ENCODE measurements around the gene TRPV4. TPM values are rescaled to one million over a fixed set of nuclear protein-coding genes. Genes with fewer than 3 reads are reported as not detected.

The TRPV4 gene
- total RNA-seq, 1 experiment from 2014 or later, result 2.9 TPM

DNA sequence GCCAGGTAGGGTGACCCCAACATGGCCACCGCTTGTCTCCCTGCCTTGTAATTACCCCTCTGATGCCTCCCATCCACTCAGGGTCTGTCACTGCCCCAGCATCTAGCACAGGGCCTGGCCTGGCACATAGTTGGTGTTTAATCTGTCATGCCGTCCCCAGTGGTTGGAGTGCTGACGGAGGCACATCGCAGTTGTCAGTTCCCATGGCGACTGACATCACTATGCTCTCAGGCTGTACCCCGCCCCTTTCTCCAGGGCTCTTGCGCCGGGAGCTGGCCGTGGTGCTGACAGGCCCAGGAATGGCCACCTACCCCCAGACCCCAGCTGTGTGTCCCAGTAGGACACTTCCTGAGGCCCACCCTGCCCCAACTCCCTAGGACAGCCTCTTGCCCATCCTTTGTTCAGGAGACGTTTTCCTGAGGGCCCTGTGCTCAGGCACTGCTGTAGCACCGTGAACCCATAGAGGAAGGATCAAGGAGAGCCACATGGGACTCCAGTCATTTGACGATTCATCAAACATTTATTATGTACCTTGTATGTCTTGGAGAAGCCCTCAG lies 96.6 kb downstream of the TRPV4 start:
- ChIA-PET POLR2A (interaction anchor here (0.5 kb wide), 1 partner anchor 22 kb away, joined by 3 read pairs; no protein-coding TSS in a partner anchor), CTCF (interaction anchor here (0.6 to 5.4 kb wide), 8 partner anchors 17 to 304 kb away, joined by 3 to 50 read pairs (median 4); no protein-coding TSS in a partner anchor)
- Mint-ChIP-seq H3K36me3 (no peaks in the 10 kb centered on the region), H3K4me3 (no peak overlapping the region), H3K27ac (no peak overlapping the region), H3K27me3 (ENCODE audit: low read depth) (no peaks in the 10 kb centered on the region), H3K9me3 (no peaks in the 10 kb centered on the region), H3K4me1 (peaks cover 34% of the 10 kb centered on the region)
- DNase-seq (ENCODE audit: low spot score), result peak; percentile 87
- ATAC-seq, result peak; percentile 77
- no peak for TF ChIP-seq ZNF121 (CRISPR knock-in tag; IDR thresholded peaks at IDR 0.05)
- TF ChIP-seq, protein P1, sequence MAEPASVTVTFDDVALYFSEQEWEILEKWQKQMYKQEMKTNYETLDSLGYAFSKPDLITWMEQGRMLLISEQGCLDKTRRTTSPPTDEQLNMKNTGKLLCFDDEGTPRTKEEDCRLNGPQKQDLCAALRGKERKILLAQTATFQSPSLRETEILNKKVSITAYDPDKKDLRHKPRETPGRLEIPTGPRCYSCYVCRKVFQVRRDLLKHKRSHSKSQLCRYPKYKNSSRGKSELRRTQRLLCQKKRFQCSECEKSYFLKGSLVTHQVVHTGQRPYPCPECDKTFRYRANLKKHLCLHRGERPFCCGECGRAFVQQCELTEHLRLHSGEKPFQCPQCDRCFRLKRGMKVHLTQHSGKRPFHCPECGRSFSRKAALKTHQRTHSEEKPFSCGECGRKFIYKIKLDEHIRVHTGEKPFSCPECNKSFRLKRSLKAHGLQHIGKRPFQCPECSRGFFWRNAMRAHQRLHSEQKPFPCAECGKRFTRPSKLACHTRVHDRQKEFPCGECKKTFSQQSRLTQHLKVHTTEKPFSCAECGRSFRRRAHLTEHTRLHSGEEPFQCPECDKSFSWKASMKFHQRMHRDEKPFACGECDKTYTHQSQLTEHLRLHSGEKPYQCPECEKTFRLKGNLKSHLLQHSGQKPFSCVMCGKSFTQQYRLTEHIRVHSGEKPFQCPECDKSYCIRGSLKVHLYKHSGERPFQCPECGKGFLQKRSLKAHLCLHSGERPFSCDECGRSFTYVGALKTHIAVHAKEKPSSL (CRISPR knock-in tag; conservative IDR thresholded peaks at IDR 0.05), result no peak
- TF ChIP-seq, protein P2, sequence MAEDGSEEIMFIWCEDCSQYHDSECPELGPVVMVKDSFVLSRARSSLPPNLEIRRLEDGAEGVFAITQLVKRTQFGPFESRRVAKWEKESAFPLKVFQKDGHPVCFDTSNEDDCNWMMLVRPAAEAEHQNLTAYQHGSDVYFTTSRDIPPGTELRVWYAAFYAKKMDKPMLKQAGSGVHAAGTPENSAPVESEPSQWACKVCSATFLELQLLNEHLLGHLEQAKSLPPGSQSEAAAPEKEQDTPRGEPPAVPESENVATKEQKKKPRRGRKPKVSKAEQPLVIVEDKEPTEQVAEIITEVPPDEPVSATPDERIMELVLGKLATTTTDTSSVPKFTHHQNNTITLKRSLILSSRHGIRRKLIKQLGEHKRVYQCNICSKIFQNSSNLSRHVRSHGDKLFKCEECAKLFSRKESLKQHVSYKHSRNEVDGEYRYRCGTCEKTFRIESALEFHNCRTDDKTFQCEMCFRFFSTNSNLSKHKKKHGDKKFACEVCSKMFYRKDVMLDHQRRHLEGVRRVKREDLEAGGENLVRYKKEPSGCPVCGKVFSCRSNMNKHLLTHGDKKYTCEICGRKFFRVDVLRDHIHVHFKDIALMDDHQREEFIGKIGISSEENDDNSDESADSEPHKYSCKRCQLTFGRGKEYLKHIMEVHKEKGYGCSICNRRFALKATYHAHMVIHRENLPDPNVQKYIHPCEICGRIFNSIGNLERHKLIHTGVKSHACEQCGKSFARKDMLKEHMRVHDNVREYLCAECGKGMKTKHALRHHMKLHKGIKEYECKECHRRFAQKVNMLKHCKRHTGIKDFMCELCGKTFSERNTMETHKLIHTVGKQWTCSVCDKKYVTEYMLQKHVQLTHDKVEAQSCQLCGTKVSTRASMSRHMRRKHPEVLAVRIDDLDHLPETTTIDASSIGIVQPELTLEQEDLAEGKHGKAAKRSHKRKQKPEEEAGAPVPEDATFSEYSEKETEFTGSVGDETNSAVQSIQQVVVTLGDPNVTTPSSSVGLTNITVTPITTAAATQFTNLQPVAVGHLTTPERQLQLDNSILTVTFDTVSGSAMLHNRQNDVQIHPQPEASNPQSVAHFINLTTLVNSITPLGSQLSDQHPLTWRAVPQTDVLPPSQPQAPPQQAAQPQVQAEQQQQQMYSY (CRISPR knock-in tag; IDR thresholded peaks at IDR 0.05), result no peak
- TF ChIP-seq ZBTB21 (CRISPR knock-in tag; IDR thresholded peaks at IDR 0.05; ENCODE audit: borderline replicate concordance), result 0 out of 2 replicates have a peak, but pooled peaks have one; percentile 58
- 0 out of 2 replicates have a peak, but pooled peaks have one; percentile 37 for TF ChIP-seq ZNF281 (CRISPR knock-in tag; IDR thresholded peaks at IDR 0.05)
- TF ChIP-seq, protein P3, sequence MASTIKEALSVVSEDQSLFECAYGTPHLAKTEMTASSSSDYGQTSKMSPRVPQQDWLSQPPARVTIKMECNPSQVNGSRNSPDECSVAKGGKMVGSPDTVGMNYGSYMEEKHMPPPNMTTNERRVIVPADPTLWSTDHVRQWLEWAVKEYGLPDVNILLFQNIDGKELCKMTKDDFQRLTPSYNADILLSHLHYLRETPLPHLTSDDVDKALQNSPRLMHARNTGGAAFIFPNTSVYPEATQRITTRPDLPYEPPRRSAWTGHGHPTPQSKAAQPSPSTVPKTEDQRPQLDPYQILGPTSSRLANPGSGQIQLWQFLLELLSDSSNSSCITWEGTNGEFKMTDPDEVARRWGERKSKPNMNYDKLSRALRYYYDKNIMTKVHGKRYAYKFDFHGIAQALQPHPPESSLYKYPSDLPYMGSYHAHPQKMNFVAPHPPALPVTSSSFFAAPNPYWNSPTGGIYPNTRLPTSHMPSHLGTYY (CRISPR knock-in tag; IDR thresholded peaks at IDR 0.05), result no peak
- TF ChIP-seq ZNF263 (CRISPR knock-in tag; IDR thresholded peaks at IDR 0.05; ENCODE audit: low read depth), result no peak
- TF ChIP-seq CTCF (IDR thresholded peaks at IDR 0.05), result no peak
- TF ChIP-seq, protein P4, sequence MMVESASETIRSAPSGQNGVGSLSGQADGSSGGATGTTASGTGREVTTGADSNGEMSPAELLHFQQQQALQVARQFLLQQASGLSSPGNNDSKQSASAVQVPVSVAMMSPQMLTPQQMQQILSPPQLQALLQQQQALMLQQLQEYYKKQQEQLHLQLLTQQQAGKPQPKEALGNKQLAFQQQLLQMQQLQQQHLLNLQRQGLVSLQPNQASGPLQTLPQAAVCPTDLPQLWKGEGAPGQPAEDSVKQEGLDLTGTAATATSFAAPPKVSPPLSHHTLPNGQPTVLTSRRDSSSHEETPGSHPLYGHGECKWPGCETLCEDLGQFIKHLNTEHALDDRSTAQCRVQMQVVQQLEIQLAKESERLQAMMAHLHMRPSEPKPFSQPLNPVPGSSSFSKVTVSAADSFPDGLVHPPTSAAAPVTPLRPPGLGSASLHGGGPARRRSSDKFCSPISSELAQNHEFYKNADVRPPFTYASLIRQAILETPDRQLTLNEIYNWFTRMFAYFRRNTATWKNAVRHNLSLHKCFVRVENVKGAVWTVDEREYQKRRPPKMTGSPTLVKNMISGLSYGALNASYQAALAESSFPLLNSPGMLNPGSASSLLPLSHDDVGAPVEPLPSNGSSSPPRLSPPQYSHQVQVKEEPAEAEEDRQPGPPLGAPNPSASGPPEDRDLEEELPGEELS (CRISPR knock-in tag; IDR thresholded peaks at IDR 0.05), result peak; percentile 93
- no peak for TF ChIP-seq JAZF1 (CRISPR knock-in tag; IDR thresholded peaks at IDR 0.05)
- TF ChIP-seq CBFB (CRISPR knock-in tag; IDR thresholded peaks at IDR 0.05; ENCODE audit: low read depth), result no peak
- no peak for TF ChIP-seq NR2C2 (CRISPR knock-in tag; IDR thresholded peaks at IDR 0.05)
- 0 out of 2 replicates have a peak, but pooled peaks have one; percentile 39 for TF ChIP-seq IRF1 (CRISPR knock-in tag; IDR thresholded peaks at IDR 0.05)
- TF ChIP-seq E2F4 (CRISPR knock-in tag; IDR thresholded peaks at IDR 0.05; ENCODE audit: borderline replicate concordance, low read depth), result no peak
- TF ChIP-seq FOXK1 (CRISPR knock-in tag; IDR thresholded peaks at IDR 0.05), result peak; percentile 68
- peak; percentile 93 for TF ChIP-seq FOXP1 (CRISPR knock-in tag; IDR thresholded peaks at IDR 0.05; ENCODE audit: borderline replicate concordance)
- no peak for TF ChIP-seq NR1H2 (CRISPR knock-in tag; IDR thresholded peaks at IDR 0.05)
- TF ChIP-seq SOX15 (CRISPR knock-in tag; IDR thresholded peaks at IDR 0.05), result no peak
- TF ChIP-seq PRRX2 (CRISPR knock-in tag; IDR thresholded peaks at IDR 0.05), result no peak
- peak; percentile 40; the same call in 1 of the 2 replicates for TF ChIP-seq ZNF138 (CRISPR knock-in tag; conservative IDR thresholded peaks at IDR 0.05)
